Mesodermal cell (in vitro differentiated cells): Measurements from ENCODE around the gene ACIN1.
A peak's percentile ranks its signal among the peaks of the same experiment; 100 is the strongest.
"Not testable (repeated sequence)": the region's sequence is repeated elsewhere in the genome, so short reads cannot be mapped to it uniquely, and the experiment has no call there.

Source experiments
- H3K27ac ChIP-seq: 2 replicates; pipeline ENCODE4 v1.7.0; 2013; ENCODE audit warnings: mild to moderate bottlenecking, low read depth, low read length, moderate library complexity; ENCODE audit not compliant: severe bottlenecking
- H3K36me3 ChIP-seq: 2 replicates; pipeline ENCODE4 v1.7.1; 2013; ENCODE audit warnings: mild to moderate bottlenecking, low read length, moderate library complexity; ENCODE audit not compliant: control insufficient read depth, insufficient read depth
- H3K4me1 ChIP-seq: one replicate; pipeline ENCODE4 v1.7.1; 2013; ENCODE audit warnings: mild to moderate bottlenecking, low read length; ENCODE audit not compliant: insufficient read depth, control insufficient read depth, poor library complexity, severe bottlenecking
- H3K4me3 ChIP-seq: 2 replicates; pipeline ENCODE4 v1.7.0; 2013; ENCODE audit warnings: low read length, control low read depth, mild to moderate bottlenecking; ENCODE audit not compliant: insufficient read depth, poor library complexity, severe bottlenecking; ENCODE audit errors: extremely low read depth
- H3K9me3 ChIP-seq: 2 replicates; pipeline ENCODE4 v1.7.1; 2013; ENCODE audit warnings: mild to moderate bottlenecking, low read length, moderate library complexity; ENCODE audit not compliant: control insufficient read depth
- WGBS, 2 experiments: methylation state at CpG; one replicate each; pipeline ENCODE4 v1.1.5; 2013; ENCODE audit warnings: missing lambda C conversion rate in 2 of 2; ENCODE audit not compliant: insufficient coverage in 2 of 2; 5-methylcytosine and 5-hydroxymethylcytosine counted together

Gene ACIN1

GRCh38 chr14:23114120-23114458, 19.2 kb upstream of the ACIN1 start:
- Histone ChIP-seq H3K9me3 (no peaks in the 10 kb centered on the region), H3K4me1 (peaks cover 31% of the 10 kb centered on the region), H3K27ac (no peak overlapping the region), H3K36me3 (no peaks in the 10 kb centered on the region), H3K4me3 (no peak overlapping the region)
- WGBS, 2 experiments = 70 to 80% methylated on average over 2 to 4 of the region's 5 CpGs

GRCh38 chr14:23113431-23114119, 18.6 kb upstream of the ACIN1 start:
- H3K9me3 ChIP-seq = no peaks in the 10 kb centered on the region
- peaks cover 31% of the 10 kb centered on the region for H3K4me1 ChIP-seq
- no peak overlapping the region for H3K27ac ChIP-seq
- WGBS, 2 experiments = 79 to 85% methylated on average over 2 of the region's 10 CpGs
- no peak overlapping the region for H3K4me3 ChIP-seq
- no peaks in the 10 kb centered on the region for H3K36me3 ChIP-seq

- Histone ChIP-seq H3K9me3 (no peaks in the 10 kb centered on the region), H3K27ac (no peak overlapping the region), H3K36me3 (no peaks in the 10 kb centered on the region), H3K4me1 (peaks cover 31% of the 10 kb centered on the region), H3K4me3 (no peak overlapping the region)
- 50 to 60% methylated on average over 8 of the region's 12 CpGs for WGBS, 2 experiments
These were observed 17.6 kb upstream of the ACIN1 start for GRCh38 chr14:23112359-23113178.

- Histone ChIP-seq H3K4me3 (no peak overlapping the region), H3K27ac (no peak overlapping the region), H3K9me3 (no peaks in the 10 kb centered on the region), H3K4me1 (peaks cover 31% of the 10 kb centered on the region), H3K36me3 (no peaks in the 10 kb centered on the region)
- WGBS, 2 experiments = 82 to 89% methylated on average over 4 to 5 of the region's 5 CpGs
These were observed 15.8 kb upstream of the ACIN1 start for GRCh38 chr14:23110579-23111365.

GRCh38 chr14:23109769-23110168, 14.8 kb upstream of the ACIN1 start:
- H3K36me3 ChIP-seq = no peaks in the 10 kb centered on the region
- no peak overlapping the region for H3K27ac ChIP-seq
- H3K4me3 ChIP-seq = no peak overlapping the region
- no CpG with 5 or more reads among the region's 1 CpG for WGBS, 2 experiments
- peaks cover 24% of the 10 kb centered on the region for H3K4me1 ChIP-seq
- H3K9me3 ChIP-seq = no peaks in the 10 kb centered on the region

GRCh38 chr14:23108169-23108568, 13.2 kb upstream of the ACIN1 start:
- WGBS, 2 experiments = 94 to 96% methylated on average over 14 to 16 of the region's 24 CpGs
- H3K9me3 ChIP-seq, H3K4me1 ChIP-seq, H3K27ac ChIP-seq, H3K36me3 ChIP-seq, H3K4me3 ChIP-seq: not testable (repeated sequence)

GRCh38 chr14:23107620-23108019, 12.7 kb upstream of the ACIN1 start:
- WGBS, 2 experiments = no CpG with 5 or more reads among the region's 5 CpGs
- H3K9me3 ChIP-seq, H3K36me3 ChIP-seq: not testable (repeated sequence)

GRCh38 chr14:23106747-23107045, 11.8 kb upstream of the ACIN1 start:
- no peaks in the 10 kb centered on the region for H3K4me1 ChIP-seq
- no peak overlapping the region for H3K4me3 ChIP-seq
- H3K27ac ChIP-seq = no peak overlapping the region
- H3K9me3 ChIP-seq = no peaks in the 10 kb centered on the region
- no peaks in the 10 kb centered on the region for H3K36me3 ChIP-seq

More at GRCh38 chr14:23107620-23108019, 12.7 kb upstream of the ACIN1 start:
- not testable (repeated sequence) for H3K4me3 ChIP-seq, H3K4me1 ChIP-seq, H3K27ac ChIP-seq

GRCh38 chr14:23105348-23105824, 10.4 kb upstream of the ACIN1 start:
- no peak overlapping the region for H3K4me3 ChIP-seq
- no peaks in the 10 kb centered on the region for H3K4me1 ChIP-seq
- H3K27ac ChIP-seq = no peak overlapping the region
- H3K9me3 ChIP-seq = no peaks in the 10 kb centered on the region
- WGBS, 2 experiments = 72 to 89% methylated on average over 1 to 2 of the region's 4 CpGs
- no peaks in the 10 kb centered on the region for H3K36me3 ChIP-seq

- H3K4me1 ChIP-seq = no peaks in the 10 kb centered on the region
- no peak within 1 kb of the TSS for H3K4me3 ChIP-seq
- 59 to 64% methylated on average over 6 to 8 of the region's 11 CpGs for WGBS, 2 experiments
- peaks cover 2% of the 10 kb centered on the region for H3K36me3 ChIP-seq
- H3K9me3 ChIP-seq = no peaks in the 10 kb centered on the region
- H3K27ac ChIP-seq = peak within 1 kb of the TSS; percentile 8
These were observed 9.8 kb upstream of the ACIN1 start, which contains the start of gene CIROP for GRCh38 chr14:23104591-23105347. Gene CIROP (minus strand): TSS chr14:23104989. CDS start chr14:23104920, 69 bp downstream.
